GM12872 (cell line): ENCODE results near the gene SIKE1.

Experiments
- TF ChIP-seq, protein P1 (sequence below): IDR thresholded peaks from 3 replicates; pipeline ENCODE4 v1.5.1; 2011; ENCODE audit warnings: low read depth, mild to moderate bottlenecking, low read length, moderate library complexity; ENCODE audit not compliant: insufficient read depth

SIKE1 gene

GRCh38 chr1:114745291-114745690 is 35.2 kb downstream of the SIKE1 start:
- TF ChIP-seq, protein P1, sequence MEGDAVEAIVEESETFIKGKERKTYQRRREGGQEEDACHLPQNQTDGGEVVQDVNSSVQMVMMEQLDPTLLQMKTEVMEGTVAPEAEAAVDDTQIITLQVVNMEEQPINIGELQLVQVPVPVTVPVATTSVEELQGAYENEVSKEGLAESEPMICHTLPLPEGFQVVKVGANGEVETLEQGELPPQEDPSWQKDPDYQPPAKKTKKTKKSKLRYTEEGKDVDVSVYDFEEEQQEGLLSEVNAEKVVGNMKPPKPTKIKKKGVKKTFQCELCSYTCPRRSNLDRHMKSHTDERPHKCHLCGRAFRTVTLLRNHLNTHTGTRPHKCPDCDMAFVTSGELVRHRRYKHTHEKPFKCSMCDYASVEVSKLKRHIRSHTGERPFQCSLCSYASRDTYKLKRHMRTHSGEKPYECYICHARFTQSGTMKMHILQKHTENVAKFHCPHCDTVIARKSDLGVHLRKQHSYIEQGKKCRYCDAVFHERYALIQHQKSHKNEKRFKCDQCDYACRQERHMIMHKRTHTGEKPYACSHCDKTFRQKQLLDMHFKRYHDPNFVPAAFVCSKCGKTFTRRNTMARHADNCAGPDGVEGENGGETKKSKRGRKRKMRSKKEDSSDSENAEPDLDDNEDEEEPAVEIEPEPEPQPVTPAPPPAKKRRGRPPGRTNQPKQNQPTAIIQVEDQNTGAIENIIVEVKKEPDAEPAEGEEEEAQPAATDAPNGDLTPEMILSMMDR: no peak

DNA sequence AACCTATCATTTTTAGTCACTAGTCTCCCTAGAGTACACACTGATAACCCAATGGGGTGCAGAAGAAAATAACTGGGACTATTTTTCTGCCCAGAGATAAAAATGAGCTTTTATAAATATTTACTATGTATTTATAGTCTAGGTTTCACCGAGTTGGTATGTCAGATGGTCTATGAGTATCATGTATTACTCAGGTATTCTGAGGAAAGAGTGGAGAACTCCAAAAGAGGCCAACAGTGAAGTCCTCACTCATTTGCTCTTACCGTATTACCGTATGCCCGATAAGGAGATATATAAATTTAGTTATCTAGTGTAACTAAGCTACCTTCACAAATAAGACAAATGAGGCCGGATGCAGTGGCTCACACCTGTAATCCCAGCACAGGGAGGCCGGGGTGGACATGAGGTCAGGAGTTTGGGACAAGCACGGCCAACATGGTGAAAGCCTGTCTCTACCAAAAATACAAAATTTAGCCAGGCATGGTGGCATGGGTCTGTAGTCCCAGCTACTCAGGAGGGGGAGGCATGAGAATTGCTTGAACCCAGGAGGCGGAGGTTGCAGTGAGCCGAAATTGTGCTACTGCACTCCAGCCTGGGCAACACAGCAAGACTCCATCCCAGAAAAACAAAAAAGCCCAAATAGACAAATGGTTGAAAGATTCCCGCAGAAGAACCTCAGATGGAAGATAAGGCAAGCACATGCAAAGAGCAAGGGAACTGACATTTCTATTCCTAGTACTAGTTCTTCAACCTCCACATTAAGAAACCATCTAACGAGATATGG is 38.3 kb downstream of the SIKE1 start:
- TF ChIP-seq, protein P1: no peak

- TF ChIP-seq, protein P1: no peak
These were observed 40.2 kb downstream of the SIKE1 start for GRCh38 chr1:114740331-114740730.

DNA sequence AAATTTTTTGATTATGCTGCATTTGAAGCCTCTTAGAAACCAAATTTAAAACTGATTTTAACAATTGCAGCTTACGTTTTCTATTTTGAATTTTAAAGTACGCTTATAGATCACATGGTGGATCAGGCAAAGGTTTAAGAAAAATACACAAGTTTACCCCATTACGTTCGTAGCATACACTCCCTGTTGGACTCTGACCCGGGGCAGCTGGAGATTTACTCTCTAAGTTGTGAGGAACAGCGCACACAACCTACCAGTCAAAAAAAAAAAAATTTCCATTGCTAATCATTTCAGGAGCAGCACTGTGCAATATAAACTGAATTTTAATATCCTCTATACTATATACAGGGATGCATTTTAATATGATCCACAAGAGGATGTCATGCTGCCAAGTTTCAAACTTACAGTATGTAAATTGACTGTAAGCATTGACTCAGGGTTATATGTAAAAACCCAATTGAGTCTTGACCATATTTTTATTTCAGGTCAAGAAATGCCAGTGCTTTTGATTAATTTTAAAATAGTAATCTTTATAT is 43.1 kb downstream of the SIKE1 start:
- TF ChIP-seq, protein P1: no peak

DNA sequence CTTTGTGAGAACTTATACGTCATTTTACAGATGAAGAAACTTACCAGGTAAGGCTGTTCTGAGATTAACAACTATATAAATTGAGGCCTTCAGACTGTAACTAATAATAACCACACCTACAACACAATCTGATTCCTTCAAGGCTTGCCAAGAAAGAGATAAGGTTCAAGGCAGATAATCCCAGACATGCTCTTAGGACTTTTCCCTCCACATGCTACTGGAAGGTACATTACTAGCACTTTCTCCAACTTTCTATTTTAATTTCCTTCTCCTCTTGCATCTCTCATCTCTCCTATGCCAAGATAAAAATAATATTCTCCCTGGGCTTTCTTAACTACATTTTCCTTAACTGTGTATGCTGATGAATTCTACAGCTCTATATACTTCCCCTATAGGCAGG is 45.0 kb downstream of the SIKE1 start:
- TF ChIP-seq, protein P1: no peak

DNA sequence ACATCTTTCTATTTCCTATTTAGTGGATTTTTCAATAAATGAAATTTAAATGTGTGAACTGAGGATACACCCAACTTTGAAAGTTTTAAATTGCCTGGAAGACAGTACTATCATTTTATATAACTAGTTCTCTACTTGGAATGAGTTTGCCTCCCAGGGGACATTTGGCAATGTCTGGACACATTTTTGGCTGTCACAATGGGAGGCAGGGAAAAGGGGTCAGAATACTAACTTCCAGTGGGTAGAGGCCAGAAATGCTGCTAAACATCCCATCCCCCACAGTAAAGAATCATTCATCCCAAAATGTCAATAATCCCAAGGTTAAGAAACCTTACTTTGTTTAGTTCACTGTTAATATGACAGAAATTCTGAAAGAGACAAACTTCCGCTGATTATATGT is 50.7 kb downstream of the SIKE1 start:
- TF ChIP-seq, protein P1: no peak

GRCh38 chr1:114728553-114728952 is 51.9 kb downstream of the SIKE1 start:
- TF ChIP-seq, protein P1: no peak
